Activated T-helper 2 cell treated with anti-CD3 and anti-CD28 coated beads, Interferon-gamma antibody, Interleukin-2, Interleukin-4, amounts not matched to agents 10 μg/mL and 5 μg/mL and 100 μg/mL, durations not matched to agents 14 hours and 24 hours and 36 hours (primary cell): ENCODE results near the gene TBC1D5. TPM values are rescaled to one million over a fixed set of nuclear protein-coding genes. Genes with fewer than 3 reads are reported as not detected.
"Not testable (repeated sequence)": the region's sequence is repeated elsewhere in the genome, so short reads cannot be mapped to it uniquely, and the experiment has no call there.

Experiments used
- DNase-seq: peaks from one replicate; pipeline ENCODE4 v3.0.0; 2021; ENCODE audit warnings: low spot score
- H3K27ac Mint-ChIP-seq: one replicate; pipeline ENCODE4 v1.8.0; 2021; ENCODE audit warnings: mixed read lengths
- H3K27me3 Mint-ChIP-seq: one replicate; pipeline ENCODE4 v1.8.0; 2021; ENCODE audit warnings: low read depth, mixed read lengths
- H3K36me3 Mint-ChIP-seq: one replicate; pipeline ENCODE4 v1.8.0; 2021; ENCODE audit warnings: low read depth, mixed read lengths
- H3K4me1 Mint-ChIP-seq: one replicate; pipeline ENCODE4 v1.8.0; 2021; ENCODE audit warnings: low read depth, mixed read lengths
- H3K4me3 Mint-ChIP-seq: one replicate; pipeline ENCODE4 v1.8.0; 2021; ENCODE audit warnings: low read depth, mild to moderate bottlenecking, moderate library complexity, mixed read lengths
- H3K9me3 Mint-ChIP-seq: one replicate; pipeline ENCODE4 v1.8.0; 2021; ENCODE audit warnings: mixed read lengths
- intact Hi-C: fragments of 100-400 bp; cut with micrococcal nuclease; formaldehyde crosslinking; loops from one replicate; pipeline ENCODE4 v1.15.1; 2023
- total RNA-seq: library from RNA; stranded (reverse); gene quantifications from 2 replicates; pipeline ENCODE4 v1.2.3, GENCODE V29; 2022

TBC1D5 gene
- 40.2 and 43.9 TPM in 2 replicates for total RNA-seq

- H3K27ac Mint-ChIP-seq = peak within 1 kb of the TSS; percentile 98
- H3K27me3 Mint-ChIP-seq = no peaks in the 10 kb centered on the region
- H3K9me3 Mint-ChIP-seq = no peaks in the 10 kb centered on the region
- H3K4me3 Mint-ChIP-seq = peak within 1 kb of the TSS; percentile 93
- H3K36me3 Mint-ChIP-seq = peaks cover 19% of the 10 kb centered on the region
- intact Hi-C loops = loop anchor here (1.0 to 10.0 kb wide), 3 partner anchors 32 to 1430 kb away; no protein-coding TSS in a partner anchor
- peaks cover 40% of the 10 kb centered on the region for H3K4me1 Mint-ChIP-seq
- peak; percentile 93 for DNase-seq
Observed at GRCh38 chr3:17742102-17742879, at the start of gene TBC1D5. TSS of gene TBC1D5 (minus strand) at chr3:17742631. CDS start at chr3:17508570, 234,061 bp downstream.

DNA sequence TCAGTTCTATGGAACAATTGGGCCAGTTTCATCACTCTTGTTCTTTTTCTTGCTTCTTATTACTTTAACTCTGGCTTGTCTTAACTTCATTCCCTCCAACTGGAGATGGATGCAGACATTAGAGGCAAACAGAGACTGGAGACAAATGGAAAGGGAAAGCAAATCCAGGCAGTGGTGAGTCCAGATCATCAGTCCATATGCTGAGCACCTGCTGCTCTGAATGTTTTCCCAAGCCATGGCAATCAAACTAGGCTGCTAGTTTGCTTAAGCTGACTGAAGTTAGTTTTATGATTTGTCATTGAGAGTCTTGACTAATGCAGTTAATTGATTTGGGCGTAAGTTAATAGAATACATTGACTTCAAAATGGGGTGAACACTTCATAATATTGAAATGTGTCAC, 41.0 kb upstream of the TBC1D5 start:
- Mint-ChIP-seq H3K9me3 (peaks cover 31% of the 10 kb centered on the region), H3K36me3 (peaks cover 53% of the 10 kb centered on the region), H3K4me1 (peaks cover 15% of the 10 kb centered on the region), H3K27me3 (peaks cover 4% of the 10 kb centered on the region), H3K4me3 (no peak overlapping the region), H3K27ac (no peak overlapping the region)
- DNase-seq = no peak
- intact Hi-C loops = no loop called here

DNA sequence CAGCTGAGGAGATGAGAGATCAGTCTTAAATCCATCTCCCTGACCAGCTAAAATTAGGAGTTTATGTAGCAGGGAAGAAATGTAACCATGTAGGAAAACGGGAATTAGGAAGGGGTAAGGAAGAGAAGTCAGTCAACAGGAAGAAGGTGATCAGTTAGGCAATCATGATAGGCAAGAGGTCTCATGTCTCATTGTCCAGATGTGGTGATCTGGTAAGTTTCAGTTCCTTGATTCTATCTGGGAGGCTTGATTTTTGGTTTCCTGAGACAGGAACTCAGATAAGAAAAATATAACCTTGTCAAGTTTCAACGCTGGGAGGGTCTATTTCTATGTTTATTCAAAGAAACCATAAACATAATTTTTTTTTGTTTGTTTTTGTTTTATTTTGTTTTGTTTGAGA, 40.3 kb upstream of the TBC1D5 start:
- H3K27me3 Mint-ChIP-seq = peaks cover 4% of the 10 kb centered on the region
- peaks cover 31% of the 10 kb centered on the region for H3K9me3 Mint-ChIP-seq
- H3K27ac Mint-ChIP-seq = no peak overlapping the region
- DNase-seq = no peak
- H3K4me3 Mint-ChIP-seq = no peak overlapping the region
- H3K4me1 Mint-ChIP-seq = peaks cover 15% of the 10 kb centered on the region
- peaks cover 51% of the 10 kb centered on the region for H3K36me3 Mint-ChIP-seq
- intact Hi-C loops = no loop called here

GRCh38 chr3:17780369-17780768, 37.9 kb upstream of the TBC1D5 start:
- intact Hi-C loops, H3K27ac Mint-ChIP-seq, DNase-seq, H3K4me3 Mint-ChIP-seq, H3K27me3 Mint-ChIP-seq: not testable (repeated sequence)
- Mint-ChIP-seq H3K9me3 (peaks cover 31% of the 10 kb centered on the region), H3K4me1 (peaks cover 23% of the 10 kb centered on the region), H3K36me3 (peaks cover 69% of the 10 kb centered on the region)

DNA sequence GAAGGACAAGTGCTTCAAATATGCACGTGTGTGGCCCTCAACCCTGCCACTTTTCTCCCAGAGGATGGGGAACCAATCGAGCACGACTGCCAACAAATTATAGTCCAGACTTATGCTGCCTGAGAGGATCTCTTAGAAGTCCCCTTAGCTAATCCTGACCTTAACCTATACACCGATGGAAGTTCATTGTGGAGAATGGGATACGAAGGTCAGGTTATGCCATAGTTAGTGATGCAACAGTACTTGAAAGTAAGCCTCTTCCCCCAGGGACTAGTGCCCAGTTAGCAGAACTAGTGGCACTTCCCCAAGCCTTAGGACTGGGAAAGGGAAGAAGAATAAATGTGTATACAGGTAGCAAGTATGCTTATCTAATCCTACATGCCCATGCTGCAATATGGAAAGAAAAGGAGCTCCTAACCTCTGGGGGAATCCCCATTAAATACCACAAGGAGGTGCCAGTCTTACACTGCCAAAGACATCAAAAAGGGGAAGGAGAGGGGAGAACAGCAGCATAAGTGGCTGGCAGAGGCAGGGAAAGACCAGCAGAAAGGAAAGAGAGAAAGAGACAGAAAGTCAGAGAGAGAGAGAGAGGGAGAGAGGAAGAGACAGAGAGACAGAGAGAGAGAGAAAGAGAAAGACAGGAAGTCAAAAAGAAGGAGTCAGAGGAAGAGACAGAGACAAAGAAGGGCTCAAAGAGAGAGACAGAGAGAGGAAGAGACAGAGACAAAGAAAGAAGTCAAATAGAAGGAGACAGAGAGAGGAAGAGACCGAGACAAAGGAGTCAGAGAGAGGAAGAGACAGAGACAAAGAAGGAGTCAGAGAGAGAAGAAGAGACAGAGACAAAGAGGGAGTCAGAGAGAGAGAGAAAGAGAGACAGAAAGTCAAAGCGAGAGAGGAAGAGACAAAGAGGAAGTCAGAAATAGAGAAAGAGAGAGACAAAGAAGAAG, 37.1 kb upstream of the TBC1D5 start:
- H3K27me3 Mint-ChIP-seq, intact Hi-C loops, DNase-seq, H3K4me3 Mint-ChIP-seq: not testable (repeated sequence)
- Mint-ChIP-seq H3K9me3 (peaks cover 31% of the 10 kb centered on the region), H3K36me3 (peaks cover 70% of the 10 kb centered on the region), H3K27ac (peak overlapping the region; percentile 2), H3K4me1 (peaks cover 30% of the 10 kb centered on the region)

- H3K27me3 Mint-ChIP-seq, H3K4me3 Mint-ChIP-seq, H3K27ac Mint-ChIP-seq, intact Hi-C loops, DNase-seq: not testable (repeated sequence)
- peaks cover 31% of the 10 kb centered on the region for H3K4me1 Mint-ChIP-seq
- peaks cover 65% of the 10 kb centered on the region for H3K36me3 Mint-ChIP-seq
- peaks cover 25% of the 10 kb centered on the region for H3K9me3 Mint-ChIP-seq
Observed at GRCh38 chr3:17777326-17777725, 34.9 kb upstream of the TBC1D5 start.

DNA sequence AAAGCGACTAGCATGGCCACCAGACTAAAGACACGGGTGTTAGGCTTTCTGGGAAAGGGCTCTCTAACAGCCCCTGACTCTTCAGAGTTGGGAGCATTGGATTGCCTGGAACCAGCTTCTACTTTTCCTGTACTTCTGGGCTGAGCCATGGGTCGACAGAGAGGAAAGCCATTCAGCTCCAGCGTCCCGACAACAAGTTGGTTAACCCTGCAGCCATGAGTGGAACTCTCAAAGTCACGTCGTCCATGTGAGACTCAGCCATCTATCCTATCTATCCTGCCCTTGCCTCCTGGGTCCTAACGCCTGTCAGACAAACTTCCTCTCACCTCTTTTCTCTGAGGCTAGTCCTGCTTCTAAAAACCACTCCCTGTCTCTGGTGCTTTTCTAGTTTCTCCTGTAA, 32.6 kb upstream of the TBC1D5 start:
- intact Hi-C loops = no loop called here
- Mint-ChIP-seq H3K36me3 (peaks cover 47% of the 10 kb centered on the region), H3K4me1 (peaks cover 35% of the 10 kb centered on the region), H3K27ac (peak overlapping the region; percentile 76), H3K4me3 (peak overlapping the region; percentile 82), H3K27me3 (peaks cover 14% of the 10 kb centered on the region), H3K9me3 (peaks cover 10% of the 10 kb centered on the region)
- DNase-seq = peak; percentile 13

- intact Hi-C loops = loop anchor here (1.0 to 5.0 kb wide), 2 partner anchors 32 to 433 kb away; partner anchors contain the start of gene TBC1D5
- peaks cover 41% of the 10 kb centered on the region for H3K36me3 Mint-ChIP-seq
- H3K4me3 Mint-ChIP-seq = peak overlapping the region; percentile 82
- not testable (repeated sequence) for H3K9me3 Mint-ChIP-seq
- peak overlapping the region; percentile 76 for H3K27ac Mint-ChIP-seq
- peak; percentile 52 for DNase-seq
- H3K4me1 Mint-ChIP-seq = peaks cover 28% of the 10 kb centered on the region
- H3K27me3 Mint-ChIP-seq = peaks cover 18% of the 10 kb centered on the region
Observed at GRCh38 chr3:17774180-17774910, 31.9 kb upstream of the TBC1D5 start.

GRCh38 chr3:17772556-17772955, 30.1 kb upstream of the TBC1D5 start:
- no peak for DNase-seq
- peaks cover 26% of the 10 kb centered on the region for H3K4me1 Mint-ChIP-seq
- intact Hi-C loops = loop anchor here (5.0 kb wide), 1 partner anchor 435 kb away; no protein-coding TSS in a partner anchor
- no peak overlapping the region for H3K27ac Mint-ChIP-seq
- H3K36me3 Mint-ChIP-seq = peaks cover 34% of the 10 kb centered on the region
- peaks cover 26% of the 10 kb centered on the region for H3K27me3 Mint-ChIP-seq
- H3K4me3 Mint-ChIP-seq = no peak overlapping the region
- peaks cover 5% of the 10 kb centered on the region for H3K9me3 Mint-ChIP-seq

GRCh38 chr3:17771177-17772017, 29.0 kb upstream of the TBC1D5 start:
- H3K27me3 Mint-ChIP-seq = peaks cover 26% of the 10 kb centered on the region
- peaks cover 24% of the 10 kb centered on the region for H3K4me1 Mint-ChIP-seq
- intact Hi-C loops = loop anchor here (5.0 kb wide), 1 partner anchor 436 kb away; no protein-coding TSS in a partner anchor
- H3K9me3 Mint-ChIP-seq = peaks cover 5% of the 10 kb centered on the region
- H3K27ac Mint-ChIP-seq = no peak overlapping the region
- no peak overlapping the region for H3K4me3 Mint-ChIP-seq
- H3K36me3 Mint-ChIP-seq = peaks cover 22% of the 10 kb centered on the region
- no peak for DNase-seq

DNA sequence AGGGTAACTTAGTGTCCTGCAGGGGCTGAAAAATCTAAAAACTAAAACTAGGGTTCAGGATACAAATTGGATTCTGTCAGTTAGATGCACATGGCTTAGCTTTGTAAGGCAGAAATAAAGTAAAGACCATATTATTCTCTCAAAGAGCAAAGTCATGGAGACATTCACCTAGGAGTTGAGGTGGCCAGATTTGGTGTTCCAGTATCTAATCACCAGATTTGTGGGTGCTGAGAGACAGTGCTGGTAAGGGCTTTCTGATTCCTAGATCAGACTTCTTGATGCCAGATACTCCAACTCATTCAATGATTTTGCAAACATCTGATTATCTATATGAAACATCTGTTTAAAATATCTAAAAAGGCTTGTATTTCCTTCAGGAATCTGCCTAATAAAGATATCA, 28.3 kb upstream of the TBC1D5 start:
- intact Hi-C loops = loop anchor here (5.0 kb wide), 1 partner anchor 437 kb away; no protein-coding TSS in a partner anchor
- H3K27me3 Mint-ChIP-seq = peaks cover 29% of the 10 kb centered on the region
- H3K4me3 Mint-ChIP-seq = no peak overlapping the region
- H3K4me1 Mint-ChIP-seq = peaks cover 21% of the 10 kb centered on the region
- peaks cover 17% of the 10 kb centered on the region for H3K36me3 Mint-ChIP-seq
- DNase-seq = no peak
- peaks cover 5% of the 10 kb centered on the region for H3K9me3 Mint-ChIP-seq
- H3K27ac Mint-ChIP-seq = no peak overlapping the region
